ENCODE results near the gene C15orf61. TPM values are rescaled to one million over a fixed set of nuclear protein-coding genes. Genes with fewer than 3 reads are reported as not detected.

The C15orf61 gene
- total RNA-seq, 2 experiments from 2014 or later = 5.5 to 5.8 TPM

DNA sequence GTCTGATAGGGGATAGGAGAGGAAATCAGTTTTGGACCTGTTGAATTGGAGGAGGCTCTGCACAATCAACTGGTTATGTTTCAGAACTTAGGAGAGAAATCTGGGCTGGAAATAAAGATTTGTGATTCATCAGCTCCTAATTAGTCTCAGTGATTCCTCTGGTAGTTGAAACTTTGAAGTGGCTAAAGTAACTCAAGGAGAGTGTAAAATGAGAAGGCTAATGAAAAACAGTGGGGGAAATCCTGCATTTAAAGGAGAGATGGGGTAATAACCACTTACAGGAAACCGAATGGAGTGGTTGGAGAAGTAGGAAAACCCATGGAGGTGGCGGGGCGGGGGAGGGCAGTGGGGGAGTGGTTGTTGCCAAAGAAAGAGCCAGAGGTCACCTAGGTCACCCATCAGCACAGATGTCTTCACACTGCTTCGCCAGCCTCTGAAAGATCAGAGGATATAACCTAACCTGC is 54.1 kb downstream of the C15orf61 start:
- ChIA-PET CTCF (no interaction called here), POLR2A (no interaction called here)

GRCh38 chr15:67578020-67578600 is 57.2 kb downstream of the C15orf61 start:
- POLR2A ChIA-PET = no interaction called here
- CTCF ChIA-PET = no interaction called here

DNA sequence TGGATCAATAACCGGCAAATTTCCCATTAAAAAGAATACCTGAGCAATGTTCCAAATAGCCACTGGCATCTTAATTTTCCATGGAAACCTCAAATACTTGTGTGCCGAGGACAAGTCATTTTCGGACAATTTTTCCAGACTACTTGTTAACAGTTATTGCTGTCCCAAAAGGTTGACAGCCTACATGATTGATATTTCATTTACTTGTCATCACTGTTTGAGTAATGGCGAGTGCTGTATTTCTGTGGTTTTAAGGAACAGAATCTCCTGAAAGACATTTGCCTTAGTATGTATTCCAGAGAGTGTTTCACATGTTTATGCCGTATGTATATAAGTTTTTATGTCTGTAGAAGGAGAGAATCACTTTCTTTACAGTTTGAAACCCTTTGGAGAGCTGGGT is 58.2 kb downstream of the C15orf61 start:
- ChIA-PET POLR2A (interaction anchor here (0.7 kb wide), 1 partner anchor 97 kb away, joined by 3 read pairs; no protein-coding TSS in a partner anchor), CTCF (no interaction called here)

Other genes with a start within 250 kb of the C15orf61 start
- 10 to 100 TPM; 19.1 to 20.8 TPM for gene MAP2K5, start 21.6 kb downstream of the C15orf61 start, total RNA-seq

Measured in activated CD8-positive, alpha-beta memory T cell treated with anti-CD3 and anti-CD28 coated beads for 36 hours (primary cell).